ENCODE results near the gene CD93.

CD93 gene

GRCh38 chr20:23032056-23032749 is 53.9 kb downstream of the CD93 start:
- DNase-seq (ENCODE audit: low spot score in 2 of 2) = no peak
- Mint-ChIP-seq H3K4me3 (no peak overlapping the region), H3K27ac (no peak overlapping the region), H3K9me3 (no peaks in the 10 kb centered on the region), H3K4me1 (no peaks in the 10 kb centered on the region), H3K36me3 (no peaks in the 10 kb centered on the region)
- ATAC-seq = no peak

DNA sequence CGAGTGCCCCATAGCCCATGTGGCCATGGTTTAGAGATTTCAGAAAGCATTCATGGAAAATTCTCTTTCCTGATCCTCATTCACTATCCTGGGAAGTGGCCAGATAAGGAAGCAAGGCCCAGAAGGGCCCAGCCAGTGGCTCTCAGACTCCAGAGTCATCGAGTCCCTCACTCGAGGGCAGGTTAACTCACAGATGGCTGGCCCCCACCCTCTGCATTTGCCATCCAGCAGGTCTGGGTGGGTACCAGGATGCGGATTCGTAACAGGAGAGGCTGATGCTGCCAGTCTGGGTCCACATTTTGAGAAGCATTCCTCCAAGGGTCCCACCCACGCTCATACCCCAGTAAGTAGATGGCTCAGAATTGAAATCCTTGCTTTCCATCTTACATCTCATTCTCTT is 54.8 kb downstream of the CD93 start:
- no peak for ATAC-seq
- Mint-ChIP-seq H3K36me3 (no peaks in the 10 kb centered on the region), H3K27ac (no peak overlapping the region), H3K4me3 (no peak overlapping the region), H3K4me1 (no peaks in the 10 kb centered on the region), H3K9me3 (no peaks in the 10 kb centered on the region)
- no peak for DNase-seq (ENCODE audit: low spot score in 2 of 2)

Data from stimulated activated effector memory CD8-positive, alpha-beta T cell treated with anti-CD3 and anti-CD28 coated beads, Interleukin-12 subunit alpha, Interleukin-12 subunit beta, amount 100 ng/mL, for 72 hours (primary cell).